NCI-H2196 treated with DMSO at 0.1 percent for 48 hours (cell line): Measurements from ENCODE around the gene TFB1M.
"Not testable (repeated sequence)": the region's sequence is repeated elsewhere in the genome, so short reads cannot be mapped to it uniquely, and the experiment has no call there.

ENCODE experiments used
- DNase-seq: peaks from one replicate; lab custom pipeline; 2025; ENCODE audit not compliant: unreplicated experiment; lab: John Stamatoyannopoulos, UW

The TFB1M gene

DNA sequence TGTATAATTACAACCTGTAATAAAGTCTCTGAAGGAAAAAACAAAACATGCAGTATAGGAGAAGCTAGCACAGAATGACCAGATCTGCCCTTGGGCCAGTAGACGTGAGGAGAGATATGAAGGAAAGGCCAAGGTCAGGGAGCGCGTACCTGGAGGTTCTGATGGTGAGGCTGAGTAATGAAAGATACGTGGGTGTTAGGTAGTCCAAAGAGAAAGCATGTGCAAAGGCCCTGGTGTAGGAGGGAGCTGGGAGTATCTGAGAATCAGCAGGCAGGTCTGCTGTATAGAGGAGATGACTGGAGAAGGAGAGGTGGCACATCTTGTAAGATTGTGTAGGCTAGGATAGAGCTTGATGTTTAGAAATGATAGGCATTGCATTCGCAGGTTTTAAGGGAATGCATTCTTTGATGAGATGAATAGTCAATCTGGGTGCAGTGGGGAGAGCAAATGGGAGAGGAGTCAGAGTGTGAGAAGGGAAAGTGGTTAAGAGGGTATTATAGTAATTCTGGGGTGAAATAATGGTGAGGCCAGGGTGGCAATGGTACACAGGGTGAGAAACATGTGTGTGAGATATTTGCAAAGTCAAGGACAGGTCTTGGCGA, 15.9 kb upstream of the TFB1M start:
- no peak for DNase-seq

DNA sequence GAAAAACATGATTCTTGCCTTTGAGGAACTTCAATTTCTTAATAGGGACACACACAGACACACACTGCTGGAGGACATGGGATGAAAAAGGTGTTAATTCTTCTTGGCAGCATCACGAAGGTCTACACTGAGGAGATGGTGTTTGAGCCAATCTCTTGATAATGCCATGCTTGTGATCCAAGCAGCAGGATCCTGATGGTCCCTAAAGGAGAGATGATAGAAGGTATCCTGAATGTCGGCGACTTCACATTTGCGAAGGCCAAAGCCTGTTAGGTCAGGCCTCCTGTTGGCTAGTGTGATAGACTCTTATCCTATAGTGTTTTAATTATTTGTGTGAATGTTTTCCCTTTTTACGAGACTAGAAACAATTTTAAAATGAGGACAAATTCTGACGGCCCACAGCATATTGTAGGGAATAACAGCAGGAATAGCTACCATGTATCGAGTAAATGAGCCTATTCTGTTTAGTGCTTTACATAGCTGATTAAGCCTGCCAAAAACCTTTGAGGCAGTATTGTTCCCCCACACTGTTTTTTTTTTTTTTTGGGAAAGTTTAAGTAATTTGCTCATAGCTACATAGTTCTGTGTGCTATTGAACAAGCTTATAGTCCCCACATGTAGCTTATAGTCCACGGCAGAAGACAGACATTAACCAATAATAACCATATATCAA, 15.3 kb upstream of the TFB1M start:
- DNase-seq = no peak

DNA sequence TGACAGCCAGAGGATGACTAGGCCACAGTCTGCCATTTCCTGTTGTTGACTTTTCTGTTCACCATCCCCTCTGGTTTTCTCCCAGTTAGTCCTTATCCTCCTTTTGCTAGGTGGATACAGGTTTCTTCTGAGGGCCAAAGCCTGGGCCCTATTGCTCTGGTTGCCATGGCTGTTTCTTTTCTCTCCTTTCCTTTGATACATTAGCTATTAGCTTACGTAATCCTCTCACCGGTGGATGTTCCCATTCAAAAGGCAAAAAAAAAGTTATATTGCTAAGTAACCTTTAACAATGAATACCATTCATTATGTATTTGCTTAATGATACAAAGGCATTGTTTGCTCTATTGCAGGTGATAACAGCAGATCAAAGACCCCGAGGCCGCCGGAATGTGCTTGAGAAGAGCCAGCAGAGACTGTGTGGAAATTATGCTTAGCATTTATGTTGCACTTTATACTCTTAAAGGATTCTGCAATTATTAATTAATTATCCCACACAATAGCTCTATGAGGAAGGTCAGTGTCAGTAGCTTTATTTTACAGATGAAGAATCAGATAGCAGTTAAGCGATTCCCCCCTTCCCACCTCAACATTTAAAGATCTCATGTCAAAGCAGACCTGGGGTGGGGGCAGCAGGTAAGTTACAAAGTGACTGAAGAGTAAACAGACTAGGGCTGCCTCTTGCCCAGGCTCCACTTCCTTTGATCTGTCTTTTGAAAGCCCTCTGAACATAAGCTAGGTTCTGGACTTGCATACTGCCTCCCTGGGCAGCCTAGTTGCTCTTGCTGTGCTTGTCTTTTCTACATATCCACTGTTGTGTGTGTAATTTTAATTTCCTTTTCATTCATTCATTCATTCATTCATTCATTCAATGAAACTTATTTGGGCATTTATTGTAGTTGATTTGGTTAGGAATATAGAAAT, 14.5 kb upstream of the TFB1M start:
- no peak for DNase-seq

DNA sequence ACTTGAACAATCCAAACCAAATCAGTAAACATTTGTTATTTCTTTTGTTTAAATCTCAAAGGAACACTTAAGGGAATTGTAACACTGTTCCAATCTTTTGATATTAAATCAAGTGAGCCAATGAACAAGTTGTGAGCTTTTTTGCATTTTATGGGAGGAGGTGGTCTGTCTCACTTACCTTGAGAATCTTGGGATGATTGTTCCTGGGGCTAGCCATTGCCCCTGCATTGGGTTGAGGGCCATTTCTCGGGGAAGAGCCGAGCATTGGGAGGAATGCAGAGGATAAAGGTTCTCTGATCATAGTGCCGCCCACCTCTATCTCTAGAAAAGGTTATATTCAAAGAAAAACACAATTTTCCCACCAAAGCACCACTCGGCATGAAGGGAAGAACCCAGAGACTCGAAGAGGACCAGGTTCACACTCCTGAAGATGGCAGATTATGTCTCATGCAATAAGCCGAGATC, 13.8 kb upstream of the TFB1M start:
- DNase-seq = no peak

DNA sequence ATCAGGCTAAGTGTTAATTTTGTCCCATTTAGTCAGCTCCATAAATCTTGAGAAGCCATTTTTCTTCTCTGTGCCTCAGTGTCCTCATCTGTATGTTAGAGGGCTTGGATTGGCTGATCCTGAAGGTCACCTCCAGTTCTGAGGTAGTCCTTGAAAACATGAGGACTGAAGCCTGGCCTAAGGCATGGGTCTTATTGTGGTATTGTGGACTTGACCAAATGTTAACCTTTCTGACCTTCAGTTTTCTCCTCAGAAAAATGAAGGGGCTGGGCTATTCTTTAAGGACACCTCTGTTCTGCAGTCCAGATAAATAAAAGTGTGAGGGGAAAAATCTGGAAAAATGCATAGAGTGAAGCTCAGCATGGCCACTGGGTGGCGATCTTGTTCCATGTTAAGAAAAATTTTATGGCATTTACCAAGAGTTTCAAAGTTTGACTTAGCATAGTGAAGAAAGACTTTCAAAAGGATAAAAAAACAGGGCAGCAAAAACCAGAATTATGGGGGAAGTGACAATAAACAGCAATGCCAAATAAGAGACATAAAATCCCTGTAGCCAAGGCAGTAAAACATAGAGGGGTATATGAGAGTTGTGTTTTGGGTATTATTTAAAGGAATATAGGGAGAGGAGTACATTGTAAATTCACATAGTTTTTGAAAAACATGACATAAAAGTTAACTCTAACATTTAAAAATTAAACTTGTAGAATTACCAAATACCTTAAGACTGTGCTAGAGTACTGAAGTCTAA, 13.2 kb upstream of the TFB1M start:
- no peak for DNase-seq

DNA sequence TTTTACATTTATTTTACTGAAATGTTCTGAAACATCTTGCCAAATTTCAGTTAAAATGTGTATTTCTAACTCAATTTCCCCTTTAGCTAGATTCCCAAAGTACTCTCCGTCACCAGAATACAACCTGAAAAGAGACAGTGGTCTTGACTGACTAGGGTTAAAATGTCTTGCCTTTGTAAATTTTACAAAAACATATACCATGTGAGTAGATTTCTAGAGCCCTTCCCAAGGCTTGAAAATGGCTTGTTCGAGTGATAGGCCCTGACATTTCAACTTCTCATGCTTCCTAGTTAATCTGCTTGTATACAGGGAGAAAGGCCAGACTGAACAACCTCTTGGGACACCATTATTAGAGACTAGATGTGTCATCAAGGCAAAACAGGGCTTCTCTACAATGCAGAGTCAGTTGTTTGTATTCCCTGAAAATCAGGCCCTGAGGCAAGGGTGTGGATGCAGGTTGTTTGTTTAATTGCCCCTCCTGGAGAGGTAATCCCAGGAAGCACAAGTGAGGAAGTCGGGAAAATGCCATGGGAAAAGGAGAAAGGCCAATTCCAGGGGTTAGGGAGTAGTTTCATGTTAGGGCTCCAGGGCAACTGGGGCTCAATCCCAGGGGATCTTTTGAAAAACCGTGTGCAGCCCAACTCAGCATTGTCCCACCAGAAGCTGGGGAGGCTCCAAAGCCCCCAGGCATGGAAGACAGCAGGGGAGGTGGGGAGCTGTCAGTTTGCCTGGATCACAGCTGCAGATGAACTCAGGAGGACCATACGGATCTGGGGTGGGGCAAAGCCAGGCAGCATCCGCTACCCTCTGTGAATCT, 11.6 kb upstream of the TFB1M start:
- DNase-seq = no peak

DNA sequence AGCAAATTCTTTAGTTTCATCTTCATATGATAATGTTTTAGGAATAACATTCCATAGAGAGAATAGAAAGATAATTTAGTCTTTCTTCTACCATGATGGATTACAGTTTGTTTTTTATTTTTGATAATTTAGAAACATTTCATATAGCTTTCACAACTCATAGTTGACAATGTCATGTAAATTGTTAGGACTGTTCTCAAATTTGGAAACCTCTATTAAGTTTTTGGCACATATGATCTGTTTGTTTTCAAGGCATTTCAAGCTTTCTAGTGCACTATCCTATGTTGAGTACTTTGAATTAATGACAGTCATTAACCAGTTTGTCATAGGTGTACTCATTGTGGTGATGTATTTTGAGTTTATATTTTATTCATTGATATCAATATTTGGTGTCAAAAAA, 10.7 kb upstream of the TFB1M start:
- no peak for DNase-seq

DNA sequence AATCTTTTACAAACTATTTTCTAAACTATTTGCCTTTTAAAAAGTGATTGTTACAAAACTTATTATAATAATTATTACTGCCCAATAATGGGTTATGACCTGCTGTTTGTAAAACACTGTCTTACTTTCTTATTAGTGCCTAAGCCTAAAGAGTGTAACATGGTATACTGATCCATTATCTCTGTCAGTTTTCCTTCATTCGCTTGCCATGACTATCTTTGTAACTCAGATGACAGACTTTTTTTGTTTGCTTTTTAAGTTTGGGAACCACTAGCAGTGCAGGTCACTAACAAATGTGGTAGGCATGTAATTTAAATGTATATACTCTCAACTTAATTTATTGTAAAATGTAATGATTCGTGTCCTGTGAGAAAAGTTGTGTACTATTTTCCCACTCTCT, 9.9 kb upstream of the TFB1M start:
- DNase-seq = no peak

DNA sequence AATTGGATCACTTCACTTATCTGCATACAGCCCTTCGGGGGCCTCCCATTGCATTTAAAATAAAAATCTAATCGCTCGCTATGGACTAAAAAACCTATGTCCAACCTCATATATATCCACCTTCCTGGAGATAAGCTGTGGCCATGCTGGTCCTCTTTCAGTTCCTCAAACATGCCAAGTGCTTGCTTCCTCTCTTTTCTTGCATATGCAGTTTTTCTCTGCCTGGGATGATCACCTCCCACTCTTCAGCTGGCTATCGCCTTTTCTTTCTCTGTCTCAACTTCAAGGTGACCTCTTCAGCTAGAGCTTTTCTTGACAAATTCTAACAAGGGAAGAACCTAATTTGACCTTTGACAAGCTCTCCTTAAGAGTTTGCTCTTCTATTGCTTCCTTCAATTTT, 5.6 kb upstream of the TFB1M start:
- no peak for DNase-seq

DNA sequence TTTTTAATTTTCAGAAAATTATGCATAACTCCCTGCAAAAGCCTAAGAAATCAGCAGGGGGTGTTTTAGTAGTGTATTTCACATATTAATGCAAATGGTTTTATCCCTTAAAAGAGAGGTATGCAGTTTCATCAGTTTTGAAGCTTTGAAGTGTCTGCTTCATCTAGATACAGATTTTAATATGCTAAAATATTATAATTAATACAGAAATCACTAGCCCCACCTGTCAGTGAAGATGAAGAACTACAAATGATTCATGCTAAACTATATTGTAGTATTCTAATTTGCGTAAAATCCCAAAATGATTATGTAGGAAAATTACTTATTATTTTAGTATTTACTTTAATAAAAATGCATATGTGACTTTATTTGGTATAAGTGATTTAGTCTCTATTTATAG, 2.9 kb upstream of the TFB1M start:
- no peak for DNase-seq

DNA sequence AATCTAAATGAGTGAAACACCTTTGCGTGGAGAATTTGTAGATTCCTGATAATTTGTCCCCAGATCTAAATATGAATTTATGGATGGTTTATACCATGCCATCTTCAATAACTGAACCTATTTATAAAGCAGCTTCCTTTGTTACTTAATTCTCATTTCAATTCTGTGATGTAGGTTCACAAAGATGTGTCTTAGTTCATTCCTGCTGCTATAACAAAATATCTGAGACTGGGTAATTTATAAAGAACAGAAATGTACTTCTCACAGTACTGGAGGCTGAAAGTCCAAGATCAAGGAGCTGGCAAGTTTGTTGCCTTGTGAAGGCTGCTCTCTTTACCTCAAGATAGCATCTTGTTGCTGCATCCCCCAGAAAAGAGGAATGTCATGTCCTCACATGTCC, 2.1 kb upstream of the TFB1M start:
- no peak for DNase-seq

DNA sequence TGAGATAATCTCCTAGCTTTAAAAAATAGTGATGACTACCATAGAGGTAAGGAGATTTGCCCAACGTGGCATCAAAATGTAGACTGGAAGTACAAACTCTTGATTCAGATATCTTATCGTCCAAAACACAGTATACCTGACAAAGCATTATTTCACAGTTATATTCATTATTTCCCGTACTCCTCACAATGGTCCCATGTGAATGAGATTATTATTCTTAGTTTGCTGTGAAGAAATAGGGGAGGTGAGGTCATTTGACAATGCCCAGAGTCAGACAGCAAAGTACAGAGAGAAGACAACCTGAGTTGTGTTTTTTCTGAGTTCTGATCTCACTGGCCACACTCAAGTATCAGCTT, 1.2 kb upstream of the TFB1M start:
- no peak for DNase-seq

DNA sequence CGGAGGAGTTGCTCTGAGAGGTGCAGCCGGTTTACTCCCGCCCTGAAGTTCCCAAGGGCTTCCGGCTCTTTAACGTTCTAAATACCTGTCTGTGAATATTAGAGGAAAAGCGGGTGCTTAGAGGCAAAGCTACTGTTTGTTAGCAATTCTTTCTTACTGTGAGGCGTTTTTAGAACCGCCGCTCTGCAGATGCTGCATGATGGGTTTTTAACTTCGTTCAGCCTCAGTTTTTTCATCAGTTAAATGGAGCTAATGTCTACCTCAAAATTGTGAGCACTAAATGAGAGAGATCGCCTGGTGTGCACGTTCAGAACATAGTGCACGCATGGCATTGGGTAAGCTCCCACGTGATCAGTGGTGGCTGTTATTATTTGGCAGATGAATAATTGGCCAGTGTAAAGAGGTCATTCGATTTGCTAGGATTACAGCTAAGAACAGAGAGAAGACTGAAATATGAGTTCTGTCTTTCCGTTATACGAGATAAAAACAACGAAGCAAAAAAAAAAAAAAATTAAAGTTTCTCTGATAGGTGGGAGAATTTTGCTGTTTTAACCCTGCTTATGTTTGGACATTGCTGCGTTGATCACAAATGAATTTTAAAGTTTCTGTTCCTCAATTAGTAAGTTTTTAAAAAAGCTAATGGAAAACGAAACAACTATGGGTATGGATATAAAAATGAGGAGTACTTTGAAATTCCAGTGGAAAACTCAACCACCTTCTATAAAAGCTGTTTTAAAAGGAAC, 660 bp upstream of the TFB1M start:
- peak; percentile 42 for DNase-seq

DNA sequence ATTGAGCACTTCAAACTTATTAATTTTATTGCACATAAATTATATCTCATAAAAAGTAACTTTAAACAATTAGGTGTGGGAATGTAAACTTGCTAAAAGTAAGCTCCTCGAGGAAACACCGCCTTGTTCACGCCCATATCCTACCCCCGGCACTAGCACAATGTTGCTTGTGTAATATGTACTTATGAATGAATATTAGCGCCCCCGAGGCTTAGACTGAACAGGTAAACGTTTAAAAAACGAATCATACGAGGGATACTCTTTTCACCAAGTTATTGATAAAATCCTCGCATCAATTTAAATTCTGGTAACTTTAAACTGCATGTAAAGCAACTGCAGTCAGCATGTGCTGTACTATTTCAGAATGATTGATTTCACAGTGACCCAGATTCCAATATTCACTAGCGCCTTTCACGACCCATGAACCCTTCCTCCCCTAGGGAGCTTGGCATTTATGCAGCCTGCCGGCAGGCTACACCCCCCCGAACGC, 637 bp downstream of the TFB1M start:
- no peak for DNase-seq

DNA sequence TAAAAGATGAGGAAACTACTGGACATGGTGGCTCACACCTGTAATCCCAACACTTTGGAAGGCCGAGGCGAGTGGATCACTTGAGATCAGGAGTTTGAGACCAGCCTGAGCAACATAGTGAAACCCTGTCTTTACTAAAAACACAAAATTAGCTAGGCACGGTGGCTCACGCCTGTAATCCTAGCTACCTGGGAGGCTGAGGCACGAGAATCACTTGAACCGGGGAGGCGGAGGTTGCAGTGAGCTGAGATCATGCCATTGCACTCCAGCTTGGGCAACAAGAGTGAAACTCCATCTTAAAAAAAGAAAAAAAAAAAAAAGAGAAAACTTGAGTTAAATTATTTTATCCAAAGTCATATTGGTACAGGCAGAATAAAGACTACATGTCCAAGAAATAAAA, 1.3 kb downstream of the TFB1M start:
- not testable (repeated sequence) for DNase-seq

DNA sequence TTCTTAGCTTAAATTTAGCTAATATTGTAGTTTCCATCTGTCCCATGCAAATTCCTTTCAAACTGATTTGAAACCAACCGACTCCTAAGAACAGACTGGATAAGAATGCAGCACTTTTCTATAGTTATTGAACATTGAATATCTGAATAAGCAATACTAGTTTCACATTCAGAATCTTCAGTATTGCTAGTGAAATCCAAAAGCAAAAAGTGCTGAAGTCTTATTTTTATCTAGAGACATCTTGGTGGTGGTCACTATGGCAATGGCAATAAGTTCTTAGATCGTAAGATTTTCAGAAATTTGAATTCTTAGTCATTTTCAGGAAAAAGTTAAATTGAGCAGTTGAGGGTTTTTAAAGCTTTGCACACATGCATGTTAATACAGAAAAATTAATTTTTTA, 2.7 kb downstream of the TFB1M start:
- DNase-seq = no peak

DNA sequence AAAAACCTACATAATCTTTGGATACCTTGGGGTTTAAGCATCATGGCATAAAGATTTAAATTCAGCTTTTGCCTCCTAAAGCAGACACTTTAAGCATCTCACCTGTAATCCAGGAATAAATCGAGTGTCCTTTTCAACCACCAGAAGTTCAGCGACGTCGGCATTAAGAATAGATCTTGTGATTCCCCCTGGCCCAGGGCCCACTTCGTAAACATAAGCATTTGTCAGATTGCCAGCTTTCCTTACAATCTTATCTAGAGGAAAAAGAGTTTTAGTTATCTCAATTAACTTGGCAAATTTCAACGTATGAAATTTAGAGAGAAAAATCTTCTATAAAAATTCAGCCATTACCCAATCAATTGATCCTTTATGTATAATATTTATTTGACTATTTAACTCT, 3.2 kb downstream of the TFB1M start:
- no peak for DNase-seq

DNA sequence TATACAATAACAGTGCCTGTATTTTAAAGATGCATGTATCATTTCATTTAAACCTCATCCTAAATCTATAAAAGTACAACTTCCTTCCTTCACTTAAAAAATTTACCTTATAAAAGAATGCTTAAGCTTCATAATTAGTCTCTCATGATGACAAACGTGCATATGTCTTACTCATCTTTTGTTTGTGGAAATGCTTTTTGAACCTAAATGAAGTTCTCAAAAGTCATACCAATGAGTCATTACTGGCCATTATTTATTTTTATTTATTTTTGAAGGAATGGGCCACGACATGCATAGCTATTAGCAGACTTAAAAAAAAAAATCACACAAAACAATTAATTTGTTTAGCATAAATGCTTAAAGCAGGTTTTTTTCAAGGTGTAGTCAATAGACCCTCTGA, 3.7 kb downstream of the TFB1M start:
- DNase-seq = no peak

DNA sequence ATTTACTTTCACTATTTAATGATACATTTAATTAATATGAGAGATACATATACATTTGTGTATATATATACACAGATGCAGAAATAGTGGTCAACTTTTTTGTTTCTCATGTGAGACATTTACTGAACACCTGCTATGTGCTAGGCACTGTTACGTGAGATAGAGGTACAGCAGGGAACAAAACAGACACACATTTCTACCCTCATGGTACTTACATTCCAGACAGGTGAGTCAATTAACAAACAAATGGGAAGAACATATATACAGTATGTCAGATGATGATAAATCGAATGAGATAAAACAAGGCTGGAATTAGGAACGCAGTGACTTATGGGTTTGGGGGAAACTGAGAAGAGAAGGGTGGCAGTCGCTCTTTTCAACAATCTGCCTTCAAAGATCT, 5.1 kb downstream of the TFB1M start:
- DNase-seq = no peak

DNA sequence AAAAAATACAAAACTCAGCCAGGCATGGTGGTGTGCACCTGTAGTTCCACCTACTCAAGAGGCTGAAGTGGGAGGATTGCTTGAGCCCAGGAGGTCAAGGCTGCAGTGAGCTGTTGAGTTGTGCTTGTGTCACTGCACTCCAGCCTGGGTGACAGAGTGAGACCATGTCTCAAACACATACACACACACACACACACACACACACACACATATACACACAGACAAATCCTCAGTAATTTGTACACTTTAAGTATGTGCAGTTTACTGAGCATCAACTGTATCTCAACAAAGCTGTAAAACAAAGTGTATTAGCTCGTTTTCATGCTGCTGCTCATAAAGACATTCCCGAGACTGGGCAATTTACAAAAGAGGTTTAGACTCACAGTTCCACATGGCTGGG, 7.3 kb downstream of the TFB1M start:
- DNase-seq = no peak
